RWPE2 (cell line): ENCODE results near the gene CD38.

Source experiments
- ATAC-seq: fragments of 200-7000 bp; cut with Tn5 transposase; 3 replicates; pipeline ENCODE4 v1.9.1; 2021; ENCODE audit warnings: low read depth
- DNase-seq: peaks from one replicate; pipeline ENCODE4 v3.0.0-alpha.2; 2020; ENCODE audit warnings: low spot score
- H3K27ac ChIP-seq: fragments of 450-650 bp; 2 replicates; pipeline ENCODE4 v1.5.1; 2017; ENCODE audit warnings: mild to moderate bottlenecking; ENCODE audit not compliant: poor library complexity, severe bottlenecking
- H3K27me3 ChIP-seq: fragments of 250-450 bp; sonication (Bioruptor Pico); 2 replicates; pipeline ENCODE4 v1.5.1; 2021; ENCODE audit warnings: mild to moderate bottlenecking, moderate library complexity; ENCODE audit not compliant: insufficient read depth, poor library complexity, severe bottlenecking
- H3K36me3 ChIP-seq: fragments of 250-450 bp; sonication (Bioruptor Pico); 2 replicates; pipeline ENCODE4 v1.5.1; 2020; ENCODE audit warnings: low read depth, mild to moderate bottlenecking, moderate library complexity
- H3K4me1 ChIP-seq: fragments of 250-450 bp; sonication (Bioruptor Pico); 2 replicates; pipeline ENCODE4 v1.5.1; 2021; ENCODE audit warnings: mild to moderate bottlenecking, moderate library complexity; ENCODE audit not compliant: insufficient read depth, poor library complexity, severe bottlenecking
- H3K4me3 ChIP-seq: fragments of 250-450 bp; sonication (Bioruptor Pico); 2 replicates; pipeline ENCODE4 v1.5.1; 2021; ENCODE audit warnings: mild to moderate bottlenecking, moderate library complexity; ENCODE audit not compliant: severe bottlenecking
- H3K9me3 ChIP-seq: fragments of 250-450 bp; sonication (Bioruptor Pico); 2 replicates; pipeline ENCODE4 v1.5.1; 2021; ENCODE audit warnings: mild to moderate bottlenecking, moderate library complexity; ENCODE audit not compliant: severe bottlenecking
- TF ChIP-seq, protein P1 (sequence below): fragments of 450-650 bp; IDR thresholded peaks from one replicate; pipeline ENCODE4 v1.5.1; 2017; ENCODE audit warnings: mild to moderate bottlenecking, moderate library complexity; ENCODE audit not compliant: poor library complexity, severe bottlenecking

Gene CD38

GRCh38 chr4:15793506-15794363 is 15.6 kb downstream of the CD38 start:
- DNase-seq = no peak
- Histone ChIP-seq H3K36me3 (no peaks in the 10 kb centered on the region), H3K4me3 (no peak overlapping the region), H3K4me1 (no peaks in the 10 kb centered on the region), H3K27ac (no peak overlapping the region), H3K9me3 (no peaks in the 10 kb centered on the region), H3K27me3 (peaks cover 4% of the 10 kb centered on the region)
- no peak for ATAC-seq
- TF ChIP-seq, protein P1, sequence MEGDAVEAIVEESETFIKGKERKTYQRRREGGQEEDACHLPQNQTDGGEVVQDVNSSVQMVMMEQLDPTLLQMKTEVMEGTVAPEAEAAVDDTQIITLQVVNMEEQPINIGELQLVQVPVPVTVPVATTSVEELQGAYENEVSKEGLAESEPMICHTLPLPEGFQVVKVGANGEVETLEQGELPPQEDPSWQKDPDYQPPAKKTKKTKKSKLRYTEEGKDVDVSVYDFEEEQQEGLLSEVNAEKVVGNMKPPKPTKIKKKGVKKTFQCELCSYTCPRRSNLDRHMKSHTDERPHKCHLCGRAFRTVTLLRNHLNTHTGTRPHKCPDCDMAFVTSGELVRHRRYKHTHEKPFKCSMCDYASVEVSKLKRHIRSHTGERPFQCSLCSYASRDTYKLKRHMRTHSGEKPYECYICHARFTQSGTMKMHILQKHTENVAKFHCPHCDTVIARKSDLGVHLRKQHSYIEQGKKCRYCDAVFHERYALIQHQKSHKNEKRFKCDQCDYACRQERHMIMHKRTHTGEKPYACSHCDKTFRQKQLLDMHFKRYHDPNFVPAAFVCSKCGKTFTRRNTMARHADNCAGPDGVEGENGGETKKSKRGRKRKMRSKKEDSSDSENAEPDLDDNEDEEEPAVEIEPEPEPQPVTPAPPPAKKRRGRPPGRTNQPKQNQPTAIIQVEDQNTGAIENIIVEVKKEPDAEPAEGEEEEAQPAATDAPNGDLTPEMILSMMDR = no peak

DNA sequence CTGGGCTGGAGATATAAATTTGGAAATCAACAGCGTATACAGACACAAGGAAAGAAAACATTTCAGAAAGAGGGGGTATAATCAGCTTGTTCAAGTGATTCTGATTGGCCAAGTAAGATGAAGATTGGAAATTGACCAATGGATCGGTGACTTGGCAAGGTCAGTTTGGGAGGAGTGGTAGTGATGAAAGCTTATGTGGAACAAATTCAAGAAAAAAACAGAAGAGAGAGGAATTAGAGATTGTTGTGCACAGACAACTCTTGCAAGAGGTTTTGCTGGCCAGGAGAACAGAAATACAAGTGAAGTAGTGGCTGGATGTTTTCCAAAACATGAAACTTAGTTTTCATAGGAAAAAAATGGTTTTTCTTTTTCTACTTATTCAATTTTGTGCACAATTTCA is 16.3 kb downstream of the CD38 start:
- Histone ChIP-seq H3K27me3 (peaks cover 7% of the 10 kb centered on the region), H3K4me1 (no peaks in the 10 kb centered on the region), H3K4me3 (no peak overlapping the region), H3K9me3 (no peaks in the 10 kb centered on the region), H3K27ac (no peak overlapping the region), H3K36me3 (no peaks in the 10 kb centered on the region)
- DNase-seq (no peak), ATAC-seq (no peak)
- TF ChIP-seq, protein P1 = no peak

- Histone ChIP-seq H3K4me1 (no peaks in the 10 kb centered on the region), H3K9me3 (no peaks in the 10 kb centered on the region), H3K27me3 (peaks cover 8% of the 10 kb centered on the region), H3K27ac (no peak overlapping the region), H3K36me3 (no peaks in the 10 kb centered on the region), H3K4me3 (no peak overlapping the region)
- TF ChIP-seq, protein P1 = no peak
- DNase-seq (no peak), ATAC-seq (no peak)
These were observed 16.8 kb downstream of the CD38 start for GRCh38 chr4:15794905-15795304.

- ATAC-seq (peak; percentile 66; the same call in 2 of the 3 replicates), DNase-seq (no peak)
- no peaks in the 10 kb centered on the region for H3K9me3 ChIP-seq
- no peak overlapping the region for H3K4me3 ChIP-seq
- TF ChIP-seq, protein P1 = no peak
- peaks cover 10% of the 10 kb centered on the region for H3K27me3 ChIP-seq
- H3K4me1 ChIP-seq = no peaks in the 10 kb centered on the region
- no peaks in the 10 kb centered on the region for H3K36me3 ChIP-seq
- H3K27ac ChIP-seq = no peak overlapping the region
These were observed 19.2 kb downstream of the CD38 start for GRCh38 chr4:15797320-15797719.

- no peak overlapping the region for H3K4me3 ChIP-seq
- H3K9me3 ChIP-seq = no peaks in the 10 kb centered on the region
- H3K27ac ChIP-seq = no peak overlapping the region
- TF ChIP-seq, protein P1 = no peak
- ATAC-seq = no peak
- H3K4me1 ChIP-seq = no peaks in the 10 kb centered on the region
- DNase-seq = no peak
- peaks cover 6% of the 10 kb centered on the region for H3K27me3 ChIP-seq
- no peaks in the 10 kb centered on the region for H3K36me3 ChIP-seq
These were observed 21.0 kb downstream of the CD38 start for GRCh38 chr4:15799141-15799540.
